NB4 (cell line): ENCODE data around the gene CTXN3.

Experiments
- DNase-seq: peaks from one replicate; pipeline ENCODE4 v3.0.0; 2010; ENCODE audit warnings: low read depth
- H3K4me3 ChIP-seq: one replicate; pipeline ENCODE4 v1.5.1; 2011; ENCODE audit warnings: mild to moderate bottlenecking, low read depth, low read length, moderate library complexity
- MYC ChIP-seq: IDR thresholded peaks from 2 replicates; pipeline ENCODE4 v1.6.1; 2011; ENCODE audit warnings: low read depth, low read length
- POLR2A ChIP-seq: IDR thresholded peaks from 2 replicates; pipeline ENCODE4 v1.6.1; 2011; ENCODE audit warnings: mild to moderate bottlenecking; ENCODE audit not compliant: insufficient read length; ENCODE audit errors: extremely low read depth
- TF ChIP-seq, protein P1 (sequence below): IDR thresholded peaks from one replicate; pipeline ENCODE4 v1.5.1; 2012; ENCODE audit warnings: low read depth, low read length
- TF ChIP-seq, protein P2 (sequence below): IDR thresholded peaks from 2 replicates; pipeline ENCODE4 v1.6.1; 2011; ENCODE audit warnings: low read depth, low read length

CTXN3 gene

GRCh38 chr5:127615916-127616315 is 33.0 kb upstream of the CTXN3 start:
- no peak for DNase-seq
- TF ChIP-seq, protein P1, sequence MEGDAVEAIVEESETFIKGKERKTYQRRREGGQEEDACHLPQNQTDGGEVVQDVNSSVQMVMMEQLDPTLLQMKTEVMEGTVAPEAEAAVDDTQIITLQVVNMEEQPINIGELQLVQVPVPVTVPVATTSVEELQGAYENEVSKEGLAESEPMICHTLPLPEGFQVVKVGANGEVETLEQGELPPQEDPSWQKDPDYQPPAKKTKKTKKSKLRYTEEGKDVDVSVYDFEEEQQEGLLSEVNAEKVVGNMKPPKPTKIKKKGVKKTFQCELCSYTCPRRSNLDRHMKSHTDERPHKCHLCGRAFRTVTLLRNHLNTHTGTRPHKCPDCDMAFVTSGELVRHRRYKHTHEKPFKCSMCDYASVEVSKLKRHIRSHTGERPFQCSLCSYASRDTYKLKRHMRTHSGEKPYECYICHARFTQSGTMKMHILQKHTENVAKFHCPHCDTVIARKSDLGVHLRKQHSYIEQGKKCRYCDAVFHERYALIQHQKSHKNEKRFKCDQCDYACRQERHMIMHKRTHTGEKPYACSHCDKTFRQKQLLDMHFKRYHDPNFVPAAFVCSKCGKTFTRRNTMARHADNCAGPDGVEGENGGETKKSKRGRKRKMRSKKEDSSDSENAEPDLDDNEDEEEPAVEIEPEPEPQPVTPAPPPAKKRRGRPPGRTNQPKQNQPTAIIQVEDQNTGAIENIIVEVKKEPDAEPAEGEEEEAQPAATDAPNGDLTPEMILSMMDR = no peak
- no peak for TF ChIP-seq MYC
- no peak for TF ChIP-seq POLR2A
- TF ChIP-seq, protein P2, sequence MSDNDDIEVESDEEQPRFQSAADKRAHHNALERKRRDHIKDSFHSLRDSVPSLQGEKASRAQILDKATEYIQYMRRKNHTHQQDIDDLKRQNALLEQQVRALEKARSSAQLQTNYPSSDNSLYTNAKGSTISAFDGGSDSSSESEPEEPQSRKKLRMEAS = no peak
- H3K4me3 ChIP-seq = no peak overlapping the region

- DNase-seq = no peak
- H3K4me3 ChIP-seq = no peak overlapping the region
- TF ChIP-seq, protein P1 = no peak
Observed at GRCh38 chr5:127619908-127620479, 28.9 kb upstream of the CTXN3 start.

- no peak for DNase-seq
- TF ChIP-seq, protein P1 = no peak
- TF ChIP-seq MYC (no peak), POLR2A (no peak)
- TF ChIP-seq, protein P2 = no peak
- no peak overlapping the region for H3K4me3 ChIP-seq
Observed at GRCh38 chr5:127621601-127622325, 27.1 kb upstream of the CTXN3 start.

GRCh38 chr5:127634007-127634406 is 14.9 kb upstream of the CTXN3 start:
- TF ChIP-seq, protein P1 = no peak
- no peak for TF ChIP-seq POLR2A
- no peak for TF ChIP-seq MYC
- TF ChIP-seq, protein P2 = no peak
- no peak overlapping the region for H3K4me3 ChIP-seq
- DNase-seq = no peak

- no peak for TF ChIP-seq MYC
- TF ChIP-seq POLR2A = no peak
- TF ChIP-seq, protein P2 = no peak
- TF ChIP-seq, protein P1 = no peak
- DNase-seq = no peak
Observed at GRCh38 chr5:127639828-127640227, 9.1 kb upstream of the CTXN3 start.

GRCh38 chr5:127642949-127643348 is 5.9 kb upstream of the CTXN3 start:
- H3K4me3 ChIP-seq = no peak overlapping the region
- no peak for DNase-seq
- no peak for TF ChIP-seq POLR2A
- TF ChIP-seq, protein P2 = no peak
- TF ChIP-seq, protein P1 = no peak
- no peak for TF ChIP-seq MYC

More at GRCh38 chr5:127639828-127640227, 9.1 kb upstream of the CTXN3 start:
- H3K4me3 ChIP-seq = no peak overlapping the region
